GOT3 (cell line): ENCODE results near the gene ZNF202.
"Not testable (repeated sequence)": the region's sequence is repeated elsewhere in the genome, so short reads cannot be mapped to it uniquely, and the experiment has no call there.

Experiments used
- DNase-seq: peaks from one replicate; lab custom pipeline; 2025; ENCODE audit warnings: mixed read lengths; lab: John Stamatoyannopoulos, UW

ZNF202 gene

GRCh38 chr11:123742031-123742723, 717 bp upstream of the ZNF202 start:
- no peak for DNase-seq

GRCh38 chr11:123740787-123741158, 687 bp downstream of the ZNF202 start:
- DNase-seq: no peak

GRCh38 chr11:123738374-123738773, 3.1 kb downstream of the ZNF202 start:
- no peak for DNase-seq

- DNase-seq: no peak
Measured at GRCh38 chr11:123736769-123737168, 4.7 kb downstream of the ZNF202 start.

- no peak for DNase-seq
Measured at GRCh38 chr11:123729602-123730001, 11.9 kb downstream of the ZNF202 start.

- DNase-seq: no peak
Measured at GRCh38 chr11:123725995-123726655, 15.3 kb downstream of the ZNF202 start.

- DNase-seq: no peak
Measured at GRCh38 chr11:123719452-123719851, 22.0 kb downstream of the ZNF202 start.

- DNase-seq: no peak
Measured at GRCh38 chr11:123718469-123718868, 23.0 kb downstream of the ZNF202 start.

GRCh38 chr11:123718063-123718462, 23.4 kb downstream of the ZNF202 start:
- no peak for DNase-seq

GRCh38 chr11:123712627-123713026, 28.8 kb downstream of the ZNF202 start:
- not testable (repeated sequence) for DNase-seq

- no peak for DNase-seq
Measured at GRCh38 chr11:123707606-123708205, 33.8 kb downstream of the ZNF202 start.

- DNase-seq: no peak
Measured at GRCh38 chr11:123707206-123707605, 34.3 kb downstream of the ZNF202 start.

- no peak for DNase-seq
Measured at GRCh38 chr11:123704341-123704740, 37.1 kb downstream of the ZNF202 start.

- DNase-seq: no peak
Measured at GRCh38 chr11:123702696-123703095, 38.8 kb downstream of the ZNF202 start.

GRCh38 chr11:123702139-123702538, 39.3 kb downstream of the ZNF202 start:
- no peak for DNase-seq

GRCh38 chr11:123700772-123701171, 40.7 kb downstream of the ZNF202 start:
- DNase-seq: no peak

GRCh38 chr11:123698546-123699127, 42.8 kb downstream of the ZNF202 start:
- DNase-seq: no peak

GRCh38 chr11:123696183-123696582, 45.3 kb downstream of the ZNF202 start:
- DNase-seq: no peak

- no peak for DNase-seq
Measured at GRCh38 chr11:123695231-123695630, 46.2 kb downstream of the ZNF202 start.

- no peak for DNase-seq
Measured at GRCh38 chr11:123694551-123694950, 46.9 kb downstream of the ZNF202 start.

GRCh38 chr11:123692961-123693360, 48.5 kb downstream of the ZNF202 start:
- no peak for DNase-seq

- DNase-seq: no peak
Measured at GRCh38 chr11:123690485-123690884, 51.0 kb downstream of the ZNF202 start.

- DNase-seq: no peak
Measured at GRCh38 chr11:123684601-123685000, 56.9 kb downstream of the ZNF202 start.
